Heart left ventricle (tissue), 16 donors: Measurements from ENCODE around the gene SLC39A11. TPM values are rescaled to one million over a fixed set of nuclear protein-coding genes. Genes with fewer than 3 reads are reported as not detected.

Experiments
- ATAC-seq, 4 donors: fragments of 200-7000 bp; cut with Tn5 transposase; one replicate each; pipeline ENCODE4 v1.9.1; 2020 to 2022; ENCODE audit warnings: moderate library complexity in 4 of 4, mild to moderate bottlenecking in 3 of 4, moderate number of reproducible peaks in 1 of 4
- DNase-seq, 5 donors: peaks; one replicate each; pipeline ENCODE4 v3.0.0-alpha.2; 2020
- H3K27ac ChIP-seq, 12 donors: fragments of 200-600 bp; sonication (generic) in 4 of 12; one replicate each; pipeline versions ENCODE4 v1.5.0 to v1.8.0; 2016 to 2022; ENCODE audit warnings: mild to moderate bottlenecking in 2 of 12
- H3K27me3 ChIP-seq, 9 donors: fragments of 200-600 bp; sonication (generic) in 2 of 9; one replicate each; pipeline versions ENCODE4 v1.5.1 to v1.8.0; 2016 to 2022; ENCODE audit warnings: mild to moderate bottlenecking in 3 of 9
- H3K36me3 ChIP-seq, 9 donors: fragments of 200-600 bp; sonication (generic) in 2 of 9; one replicate each; pipeline versions ENCODE4 v1.5.0 to v1.8.0; 2018 to 2022; ENCODE audit warnings: mild to moderate bottlenecking in 2 of 9
- H3K4me1 ChIP-seq, 12 donors: fragments of 200-600 bp; sonication (generic) in 4 of 12; one replicate each; pipeline versions ENCODE4 v1.5.0 to v1.8.0; 2016 to 2022; ENCODE audit warnings: mild to moderate bottlenecking in 3 of 12
- H3K4me3 ChIP-seq, 12 donors: fragments of 200-600 bp; sonication (generic) in 4 of 12; one replicate each; pipeline versions ENCODE4 v1.5.0 to v1.8.0; 2017 to 2022; ENCODE audit warnings: mild to moderate bottlenecking in 9 of 12, moderate library complexity in 4 of 12
- H3K9me3 ChIP-seq, 12 donors: fragments of 200-600 bp; sonication (generic) in 4 of 12; one replicate each; pipeline versions ENCODE4 v1.5.0 to v1.8.0; 2016 to 2022; ENCODE audit warnings: mild to moderate bottlenecking in 1 of 12
- CTCF ChIP-seq, 12 donors: fragments of 200-600 bp; sonication (generic) in 4 of 12; IDR thresholded peaks; one replicate each; pipeline versions ENCODE4 v1.5.0 to v1.8.0; 2018 to 2022; ENCODE audit warnings: antibody characterized with exemption in 12 of 12, mild to moderate bottlenecking in 5 of 12
- POLR2A ChIP-seq, 2 donors: fragments of 450-650 bp; IDR thresholded peaks; one replicate each; pipeline ENCODE4 v1.6.1; 2017; ENCODE audit warnings: antibody characterized with exemption in 2 of 2, mild to moderate bottlenecking in 2 of 2, moderate library complexity in 2 of 2
- WGBS, 4 donors: extraction: QIAGEN DNeasy Blood & Tissue Kit in 2 of 4; methylation state at CpG; one replicate each; pipeline versions ENCODE4 v1.1.5 to v1.1.7; 2013 to 2018; 5-methylcytosine and 5-hydroxymethylcytosine counted together
- intact Hi-C, 10 donors: fragments of 100-400 bp; cut with DNase I; formaldehyde crosslinking; loops; one replicate each; pipeline versions ENCODE4 v1.11.1 to v1.14.2; 2022
- polyA plus RNA-seq, 2 donors: library from polyadenylated mRNA; stranded (reverse); fragments of 200-250 nt; gene quantifications; one replicate each; pipeline ENCODE4 v1.2.3, GENCODE V29; 2013
- total RNA-seq, 9 donors: library from RNA; depleted of rRNA in 2 of 9; stranded (reverse); fragments of >200 nt in 2 of 9; fragmentation: NEBNext Ultra II Directional in 3 of 9; extraction: Animal tissue kit (Norgen Biotek cat#: 25700) in 3 of 9; gene quantifications; one replicate each; pipeline versions ENCODE4 v1.1.0 to v1.2.4, GENCODE V29; 2016 to 2023
- donor health status: ischemic (EF 13 %, LVEDD 7.1; RV severe dilation, severe dysfunction).
- donor health status: healthy with polysubstance abuse.
- donor health status: DM: no; HTN: yes; CAD: no.
- donor health status: DM: no; HTN: no; CAD: no.
- donor health status: ischemic (EF 25% LVEDD 6.9; RV normal size, moderate dysfunction).
- donor health status: ischemic (EF 25% LVEDD 5.7; RV mildly dilated, moderate dysfunction).
- donor health status: healthy.
- donor health status: DM: yes; HTN: yes; CAD: no.
- donor health status: ischemic (EF 35%, LVEDD 5.7; RV mildly dilated, moderate dysfunction).
- donor health status: nonischemic (EF 11% LVEDD 7.7; RV severe dilation, severe dysfunction).
- donor health status: DM: yes; HTN: yes; CAD: no.
- donor health status: PGD.
- donor health status: ischemic (EF 29% LVEDD 5.4; RV normal size, mild dysfunction).
- donor health status: nonischemic (EF 23%, LVEDD 6.1; RV moderate dilation, normal function).

The SLC39A11 gene
- total and polyA plus RNA-seq, 11 donors = 2.5 to 23.3 (median 8.4) TPM

GRCh38 chr17:72631949-72632684 is 460.4 kb downstream of the SLC39A11 start:
- intact Hi-C loops = no loop called here
- DNase-seq (peak in 3 of 5 donors; percentile 18 to 57 (median 29)), ATAC-seq (peak; percentile 42 to 92 (median 75))
- Histone ChIP-seq H3K36me3 (no peaks in the 10 kb centered on the region), H3K27me3 (no peaks in the 10 kb centered on the region), H3K4me3 (no peak overlapping the region), H3K27ac (no peak overlapping the region), H3K9me3 (peaks cover 0 to 12% (median 2%) of the 10 kb centered on the region in 12 donors), H3K4me1 (no peaks in the 10 kb centered on the region)
- TF ChIP-seq POLR2A (IDR thresholded peaks at IDR 0.05) = no peak
- no peak for TF ChIP-seq CTCF (IDR thresholded peaks at IDR 0.05)
- WGBS, 4 donors = 70 to 74% (median 72%) methylated on average over 21 to 22 of the region's 22 CpGs

- no peaks in the 10 kb centered on the region for H3K36me3 ChIP-seq
- H3K4me3 ChIP-seq = no peak overlapping the region
- ATAC-seq = no peak
- H3K27ac ChIP-seq = no peak overlapping the region
- intact Hi-C loops = no loop called here
- WGBS, 4 donors = 76 to 80% (median 80%) methylated on average over 8 to 9 of the region's 9 CpGs
- TF ChIP-seq CTCF (IDR thresholded peaks at IDR 0.05) (no peak), POLR2A (IDR thresholded peaks at IDR 0.05) (no peak)
- DNase-seq = no peak
- peaks cover 0 to 12% (median 2%) of the 10 kb centered on the region in 12 donors for H3K9me3 ChIP-seq
- no peaks in the 10 kb centered on the region for H3K27me3 ChIP-seq
- H3K4me1 ChIP-seq = no peaks in the 10 kb centered on the region
Observed at GRCh38 chr17:72631568-72631948, 460.9 kb downstream of the SLC39A11 start.

DNA sequence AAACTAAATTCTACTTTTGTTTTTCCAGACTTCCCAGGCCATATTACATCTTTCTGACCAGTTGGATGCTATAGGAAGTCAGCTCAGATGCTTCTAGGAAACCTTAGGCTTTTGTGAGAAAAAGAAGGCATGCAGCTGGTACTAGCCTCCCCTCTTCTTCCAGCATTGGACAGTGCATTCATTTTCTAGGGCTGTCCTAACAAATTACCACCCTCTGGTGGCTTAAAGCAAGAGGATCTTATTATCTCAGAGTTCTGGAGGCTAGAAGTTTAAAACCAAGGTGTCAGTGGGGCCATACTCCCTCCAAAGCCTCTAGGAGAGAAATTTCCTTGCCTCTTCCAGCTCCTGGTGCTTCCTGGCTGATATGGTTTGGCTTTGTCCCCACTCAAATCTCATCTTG is 467.8 kb downstream of the SLC39A11 start:
- intact Hi-C loops = no loop called here
- Histone ChIP-seq H3K4me3 (no peak overlapping the region), H3K27me3 (peaks cover 0 to 31% (median 9%) of the 10 kb centered on the region in 9 donors), H3K36me3 (no peaks in the 10 kb centered on the region), H3K27ac (no peak overlapping the region), H3K4me1 (no peaks in the 10 kb centered on the region), H3K9me3 (peaks cover 0 to 12% (median 2%) of the 10 kb centered on the region in 12 donors)
- ATAC-seq (no peak), DNase-seq (no peak)
- no peak for TF ChIP-seq CTCF (IDR thresholded peaks at IDR 0.05)
- TF ChIP-seq POLR2A (IDR thresholded peaks at IDR 0.05) = no peak

DNA sequence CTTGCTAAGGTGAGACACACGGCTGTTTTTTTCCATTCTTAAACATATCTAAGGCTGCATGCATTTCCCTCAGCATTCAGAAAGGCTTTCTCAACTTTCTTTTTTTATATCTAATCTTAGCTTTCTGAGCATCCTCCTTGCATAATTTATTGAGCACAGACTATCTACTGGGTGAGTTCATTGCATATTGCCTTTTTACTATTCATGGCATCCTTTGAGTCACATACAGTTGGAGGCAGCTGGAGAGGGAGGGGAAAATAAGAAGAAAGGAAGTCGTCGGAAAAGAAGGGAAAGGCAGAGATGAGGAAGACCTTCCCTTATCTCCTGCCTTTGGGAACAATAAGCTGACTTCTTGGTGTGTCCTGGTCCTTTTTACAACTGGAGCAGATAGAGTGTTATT is 468.3 kb downstream of the SLC39A11 start:
- no peak for ATAC-seq
- no peaks in the 10 kb centered on the region for H3K4me1 ChIP-seq
- H3K4me3 ChIP-seq = no peak overlapping the region
- TF ChIP-seq POLR2A (IDR thresholded peaks at IDR 0.05) = no peak
- TF ChIP-seq CTCF (IDR thresholded peaks at IDR 0.05) = no peak
- H3K27me3 ChIP-seq = peaks cover 0 to 31% (median 9%) of the 10 kb centered on the region in 9 donors
- intact Hi-C loops = no loop called here
- no peaks in the 10 kb centered on the region for H3K36me3 ChIP-seq
- WGBS, 4 donors = 35 to 55% (median 40%) methylated on average over 3 of the region's 3 CpGs
- H3K27ac ChIP-seq = no peak overlapping the region
- H3K9me3 ChIP-seq = peaks cover 0 to 8% (median 2%) of the 10 kb centered on the region in 12 donors
- no peak for DNase-seq
